Activated CD8-positive, alpha-beta T cell treated with anti-CD3 and anti-CD28 coated beads for 36 hours (primary cell): ENCODE data around the gene ASS1. TPM values are rescaled to one million over a fixed set of nuclear protein-coding genes. Genes with fewer than 3 reads are reported as not detected.
"Not testable (repeated sequence)": the region's sequence is repeated elsewhere in the genome, so short reads cannot be mapped to it uniquely, and the experiment has no call there.

ENCODE experiments used
- ATAC-seq: fragments of 200-7000 bp; cut with Tn5 transposase; one replicate; pipeline ENCODE4 v1.10.0; 2021; ENCODE audit warnings: mild to moderate bottlenecking, moderate library complexity
- CTCF ChIA-PET: fragments of 350-600 bp; sonication (Branson Sonifier 250); formaldehyde crosslinking; loops from one replicate; lab custom pipeline; 2021; ENCODE audit warnings: antibody characterized with exemption; lab: Charles Lee
- POLR2A ChIA-PET: fragments of 350-600 bp; sonication (Branson Sonifier 250); formaldehyde crosslinking; loops from one replicate; lab custom pipeline; 2021; ENCODE audit warnings: antibody characterized with exemption; lab: Charles Lee
- DNase-seq: peaks from one replicate; pipeline ENCODE4 v3.0.0-alpha.2; 2020
- H3K27ac Mint-ChIP-seq: one replicate; pipeline ENCODE4 v1.8.0; 2021; ENCODE audit warnings: mild to moderate bottlenecking, mixed read lengths
- H3K27me3 Mint-ChIP-seq: one replicate; pipeline ENCODE4 v1.8.0; 2021; ENCODE audit warnings: mixed read lengths
- H3K36me3 Mint-ChIP-seq: one replicate; pipeline ENCODE4 v1.8.0; 2021; ENCODE audit warnings: low read depth, mixed read lengths
- H3K4me1 Mint-ChIP-seq: one replicate; pipeline ENCODE4 v1.8.0; 2021; ENCODE audit warnings: low read depth, mixed read lengths
- H3K4me3 Mint-ChIP-seq: one replicate; pipeline ENCODE4 v1.8.0; 2021; ENCODE audit warnings: mild to moderate bottlenecking, moderate library complexity, mixed read lengths
- H3K9me3 Mint-ChIP-seq: one replicate; pipeline ENCODE4 v1.8.0; 2021; ENCODE audit warnings: mixed read lengths
- intact Hi-C: fragments of 100-400 bp; cut with micrococcal nuclease; formaldehyde crosslinking; loops from one replicate; pipeline ENCODE4 v1.10.0; 2022
- total RNA-seq, 2 experiments: library from RNA; stranded (reverse); gene quantifications; one replicate each; pipeline ENCODE4 v1.2.3, GENCODE V29; 2021
- TF ChIP-seq, protein P1 (sequence below): fragments of 200-600 bp; IDR thresholded peaks from one replicate; pipeline ENCODE4 v1.8.0; 2022; ENCODE audit warnings: antibody characterized with exemption, mild to moderate bottlenecking

ASS1 gene
- total RNA-seq, 2 experiments from 2014 or later = 9.8 to 11.5 TPM

DNA sequence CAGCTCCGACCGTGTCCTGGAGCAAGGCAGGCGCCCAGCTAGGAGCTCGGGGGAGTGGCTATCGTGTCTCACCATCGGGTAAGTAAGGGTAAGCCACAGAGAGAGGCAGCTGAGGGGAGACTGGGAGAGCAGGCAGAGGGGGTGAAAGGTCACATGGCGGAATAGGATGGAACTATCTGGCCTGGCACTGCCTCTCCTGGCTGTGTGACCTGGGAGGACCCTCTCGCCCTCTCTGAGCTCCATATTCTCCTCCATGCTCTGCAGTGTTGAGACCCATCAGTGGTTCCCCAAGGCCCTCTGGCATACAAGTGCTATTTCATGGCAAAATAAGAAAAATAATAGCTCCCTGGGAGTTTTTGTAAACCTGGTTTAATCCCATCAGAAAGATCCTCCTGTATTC is 43.9 kb upstream of the ASS1 start:
- DNase-seq = no peak
- Mint-ChIP-seq H3K4me3 (no peak overlapping the region), H3K9me3 (no peaks in the 10 kb centered on the region), H3K4me1 (no peaks in the 10 kb centered on the region), H3K27me3 (no peaks in the 10 kb centered on the region), H3K27ac (no peak overlapping the region), H3K36me3 (no peaks in the 10 kb centered on the region)
- CTCF ChIA-PET = no interaction called here
- POLR2A ChIA-PET = no interaction called here
- intact Hi-C loops = no loop called here
- no peak for ATAC-seq
- TF ChIP-seq, protein P1, sequence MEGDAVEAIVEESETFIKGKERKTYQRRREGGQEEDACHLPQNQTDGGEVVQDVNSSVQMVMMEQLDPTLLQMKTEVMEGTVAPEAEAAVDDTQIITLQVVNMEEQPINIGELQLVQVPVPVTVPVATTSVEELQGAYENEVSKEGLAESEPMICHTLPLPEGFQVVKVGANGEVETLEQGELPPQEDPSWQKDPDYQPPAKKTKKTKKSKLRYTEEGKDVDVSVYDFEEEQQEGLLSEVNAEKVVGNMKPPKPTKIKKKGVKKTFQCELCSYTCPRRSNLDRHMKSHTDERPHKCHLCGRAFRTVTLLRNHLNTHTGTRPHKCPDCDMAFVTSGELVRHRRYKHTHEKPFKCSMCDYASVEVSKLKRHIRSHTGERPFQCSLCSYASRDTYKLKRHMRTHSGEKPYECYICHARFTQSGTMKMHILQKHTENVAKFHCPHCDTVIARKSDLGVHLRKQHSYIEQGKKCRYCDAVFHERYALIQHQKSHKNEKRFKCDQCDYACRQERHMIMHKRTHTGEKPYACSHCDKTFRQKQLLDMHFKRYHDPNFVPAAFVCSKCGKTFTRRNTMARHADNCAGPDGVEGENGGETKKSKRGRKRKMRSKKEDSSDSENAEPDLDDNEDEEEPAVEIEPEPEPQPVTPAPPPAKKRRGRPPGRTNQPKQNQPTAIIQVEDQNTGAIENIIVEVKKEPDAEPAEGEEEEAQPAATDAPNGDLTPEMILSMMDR = no peak

DNA sequence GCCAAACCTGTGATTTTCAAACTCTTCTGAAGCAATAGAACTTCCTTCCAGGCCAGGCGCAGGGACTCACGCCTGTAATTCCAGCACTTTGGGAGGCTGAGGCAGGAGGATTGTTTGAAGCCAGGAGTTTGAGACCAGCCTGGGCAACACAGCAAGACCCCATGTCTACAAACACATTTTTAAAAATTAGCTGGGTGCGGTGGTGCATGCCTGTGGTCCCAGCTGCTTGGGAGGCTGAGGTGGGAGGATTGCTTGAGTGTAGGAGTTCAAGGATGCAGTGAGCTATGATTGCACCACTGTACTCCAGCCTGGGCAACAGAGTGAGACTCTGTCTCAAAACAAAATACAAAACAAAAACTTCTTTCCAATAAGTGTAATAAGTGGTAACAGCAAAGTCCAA is 43.0 kb upstream of the ASS1 start:
- H3K36me3 Mint-ChIP-seq, H3K4me1 Mint-ChIP-seq, CTCF ChIA-PET, ATAC-seq, H3K27me3 Mint-ChIP-seq, POLR2A ChIA-PET, DNase-seq, H3K9me3 Mint-ChIP-seq, H3K4me3 Mint-ChIP-seq, H3K27ac Mint-ChIP-seq, intact Hi-C loops: not testable (repeated sequence)

DNA sequence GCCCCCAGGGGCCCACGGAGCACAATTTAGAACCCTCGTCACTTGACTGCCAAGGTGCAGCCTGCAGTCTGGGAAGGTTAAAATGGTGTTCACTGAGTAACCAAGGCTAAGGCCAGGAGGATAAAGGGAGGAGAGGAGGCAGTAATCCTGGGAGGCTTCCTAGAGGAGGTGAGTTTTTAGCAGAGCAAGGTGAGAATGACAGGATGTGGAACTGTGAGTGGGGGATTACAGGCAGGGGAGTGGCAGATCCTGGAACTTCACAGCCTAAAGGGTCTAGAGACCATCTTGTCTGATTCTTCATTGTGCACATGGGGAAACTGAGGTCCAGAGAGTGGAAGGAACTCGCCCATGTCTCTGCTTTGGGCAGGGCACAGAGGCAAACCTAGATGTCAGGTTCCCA is 42.5 kb upstream of the ASS1 start:
- ATAC-seq = no peak
- no peaks in the 10 kb centered on the region for H3K36me3 Mint-ChIP-seq

DNA sequence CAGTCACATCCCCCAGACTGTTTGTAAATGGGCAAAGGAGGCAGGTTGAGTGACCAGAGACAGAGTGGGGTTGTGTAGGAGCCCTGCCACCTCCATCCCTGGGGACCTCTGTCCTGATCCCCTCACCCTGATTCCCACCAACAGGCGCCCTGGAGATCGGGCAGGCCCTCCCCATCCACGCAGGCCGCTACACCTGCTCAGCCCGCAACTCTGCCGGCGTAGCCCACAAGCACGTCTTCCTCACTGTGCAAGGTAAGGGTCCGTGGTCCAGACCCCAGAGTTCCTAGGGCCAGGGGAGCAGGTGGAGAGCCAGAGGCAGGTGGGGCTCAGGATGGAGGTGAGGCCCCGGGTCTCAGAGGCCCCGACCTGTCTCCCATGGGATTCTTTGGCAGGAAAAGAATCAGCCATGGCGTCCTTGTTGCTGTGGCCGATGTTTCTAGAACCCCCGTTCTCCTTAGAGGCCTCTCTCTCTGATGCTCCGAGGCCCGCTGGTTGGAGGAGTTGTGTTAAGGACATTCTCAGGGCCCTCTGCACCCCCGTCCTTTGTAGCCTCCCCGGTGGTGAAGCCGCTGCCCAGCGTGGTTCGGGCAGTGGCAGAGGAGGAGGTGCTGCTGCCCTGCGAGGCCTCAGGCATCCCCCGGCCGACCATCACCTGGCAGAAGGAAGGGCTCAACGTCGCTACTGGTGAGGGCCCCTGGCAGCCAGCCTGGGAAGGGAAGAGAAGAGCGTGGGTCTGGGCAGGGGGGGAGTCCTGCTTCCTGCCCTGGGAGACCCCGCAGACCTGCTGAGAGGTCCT is 41.9 kb upstream of the ASS1 start:
- ChIA-PET POLR2A (no interaction called here), CTCF (no interaction called here)
- Mint-ChIP-seq H3K27me3 (no peaks in the 10 kb centered on the region), H3K9me3 (no peaks in the 10 kb centered on the region), H3K27ac (no peak overlapping the region), H3K36me3 (no peaks in the 10 kb centered on the region), H3K4me3 (no peak overlapping the region), H3K4me1 (no peaks in the 10 kb centered on the region)
- no peak for DNase-seq
- intact Hi-C loops = no loop called here
- no peak for ATAC-seq
- TF ChIP-seq, protein P1 = no peak

More for the DNA sequence above, 42.5 kb upstream of the ASS1 start:
- CTCF ChIA-PET = no interaction called here
- intact Hi-C loops = no loop called here
- no peak for DNase-seq
- H3K4me3 Mint-ChIP-seq = no peak overlapping the region
- TF ChIP-seq, protein P1 = no peak
- H3K27me3 Mint-ChIP-seq = no peaks in the 10 kb centered on the region
- no peak overlapping the region for H3K27ac Mint-ChIP-seq
- H3K9me3 Mint-ChIP-seq = no peaks in the 10 kb centered on the region
- H3K4me1 Mint-ChIP-seq = no peaks in the 10 kb centered on the region
- POLR2A ChIA-PET = no interaction called here

DNA sequence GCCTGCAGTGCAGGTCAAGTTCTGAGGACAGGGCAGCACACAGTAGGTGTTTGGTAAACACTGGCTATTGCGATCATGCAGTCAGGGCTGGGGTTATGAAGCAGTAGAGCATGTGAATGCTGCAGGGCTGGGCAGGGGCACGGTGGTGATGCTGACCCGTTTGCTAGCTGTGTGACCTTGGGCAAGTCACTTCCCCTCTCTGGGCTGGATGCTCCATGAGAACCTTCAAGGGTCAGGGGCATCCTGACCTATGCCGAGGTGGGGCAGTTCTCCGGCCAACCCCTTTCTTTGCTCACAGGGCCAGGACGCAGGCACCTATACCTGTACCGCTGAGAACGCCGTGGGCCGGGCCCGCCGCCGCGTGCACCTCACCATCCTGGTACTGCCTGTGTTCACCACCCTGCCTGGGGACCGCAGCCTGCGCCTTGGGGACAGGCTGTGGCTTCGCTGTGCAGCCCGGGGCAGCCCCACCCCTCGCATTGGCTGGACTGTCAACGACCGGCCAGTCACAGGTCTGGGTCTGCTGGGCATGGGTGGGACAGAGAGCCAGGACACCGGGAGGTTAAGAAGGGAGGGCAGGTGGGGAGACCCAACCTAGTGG is 39.0 kb upstream of the ASS1 start:
- intact Hi-C loops = no loop called here
- no peaks in the 10 kb centered on the region for H3K4me1 Mint-ChIP-seq
- H3K36me3 Mint-ChIP-seq = no peaks in the 10 kb centered on the region
- DNase-seq = no peak
- no peak for ATAC-seq
- ChIA-PET CTCF (no interaction called here), POLR2A (no interaction called here)
- H3K4me3 Mint-ChIP-seq = no peak overlapping the region
- no peak overlapping the region for H3K27ac Mint-ChIP-seq
- no peaks in the 10 kb centered on the region for H3K9me3 Mint-ChIP-seq
- H3K27me3 Mint-ChIP-seq = no peaks in the 10 kb centered on the region
- TF ChIP-seq, protein P1 = no peak
